Caco-2 (cell line): ENCODE measurements around the gene TSHZ2. TPM values are rescaled to one million over a fixed set of nuclear protein-coding genes. Genes with fewer than 3 reads are reported as not detected.

Experiments used
- BruUV-seq: library from RNA; stranded (reverse); fragments of 400-500 nt; replicated peaks from 2 replicates; lab custom pipeline; 2021; lab: Mats Ljungman, UMichigan
- CTCF ChIA-PET: fragments of 300-600 bp; sonication (Branson Sonifier 250); formaldehyde crosslinking; loops from one replicate; lab custom pipeline; 2022; ENCODE audit warnings: antibody characterized with exemption; lab: Charles Lee
- POLR2A ChIA-PET: fragments of 300-600 bp; sonication (Branson Sonifier 250); formaldehyde crosslinking; loops from one replicate; lab custom pipeline; 2022; ENCODE audit warnings: antibody characterized with exemption; lab: Charles Lee
- DNase-seq, 2 experiments: peaks; one replicate each; pipeline versions ENCODE4 v3.0.0 to v3.0.0-alpha.2; 2020 to 2022
- H3K27me3 ChIP-seq: replicated peaks from 2 replicates; pipeline ENCODE4 v1.6.0; 2011; ENCODE audit warnings: low read length; ENCODE audit not compliant: control insufficient read depth, insufficient read depth
- H3K36me3 ChIP-seq: 2 replicates; pipeline ENCODE4 v1.5.1; 2011; ENCODE audit warnings: low read length; ENCODE audit not compliant: control insufficient read depth, insufficient read depth
- H3K4me1 ChIP-seq: fragments of 250-450 bp; sonication (Bioruptor Pico); 2 replicates; pipeline ENCODE4 v1.5.1; 2020; ENCODE audit warnings: mild to moderate bottlenecking
- H3K4me3 ChIP-seq: 2 replicates; pipeline ENCODE4 v1.5.1; 2011; ENCODE audit warnings: low read depth, mild to moderate bottlenecking, control low read depth, low read length
- H3K9me3 ChIP-seq: fragments of 250-450 bp; sonication (Bioruptor Pico); 2 replicates; pipeline ENCODE4 v1.5.1; 2020; ENCODE audit warnings: mild to moderate bottlenecking, moderate library complexity
- H3K27ac Mint-ChIP-seq: one replicate; pipeline ENCODE4 v1.8.0; 2022; ENCODE audit warnings: mixed read lengths; ENCODE audit not compliant: unreplicated experiment
- H3K27me3 Mint-ChIP-seq: one replicate; pipeline ENCODE4 v1.8.0; 2022; ENCODE audit warnings: mixed read lengths; ENCODE audit not compliant: insufficient read depth, unreplicated experiment
- H3K36me3 Mint-ChIP-seq: one replicate; pipeline ENCODE4 v1.8.0; 2022; ENCODE audit warnings: mild to moderate bottlenecking, mixed read lengths; ENCODE audit not compliant: insufficient read depth, unreplicated experiment
- H3K4me1 Mint-ChIP-seq: one replicate; pipeline ENCODE4 v1.8.0; 2022; ENCODE audit warnings: low read depth, mixed read lengths; ENCODE audit not compliant: unreplicated experiment
- H3K4me3 Mint-ChIP-seq: one replicate; pipeline ENCODE4 v1.8.0; 2022; ENCODE audit warnings: mild to moderate bottlenecking, moderate library complexity, mixed read lengths; ENCODE audit not compliant: unreplicated experiment
- H3K9me3 Mint-ChIP-seq: one replicate; pipeline ENCODE4 v1.8.0; 2022; ENCODE audit warnings: mixed read lengths; ENCODE audit not compliant: unreplicated experiment
- CTCF ChIP-seq, 2 experiments: fragments of 200-600 bp in 1 of 2; IDR thresholded peaks; 1 replicate in 1 of 2; 2 replicates in 1 of 2; pipeline versions ENCODE4 v1.5.1 to v1.8.0; 2011 to 2022; ENCODE audit warnings: antibody characterized with exemption in 1 of 2, control low read depth in 1 of 2, inconsistent platforms in 1 of 2, low read depth in 1 of 2, low read length in 1 of 2, mild to moderate bottlenecking in 1 of 2, moderate library complexity in 1 of 2; ENCODE audit not compliant: insufficient read depth in 1 of 2, severe bottlenecking in 1 of 2, unreplicated experiment in 1 of 2
- intact Hi-C: fragments of 100-400 bp; cut with micrococcal nuclease; formaldehyde crosslinking; loops from one replicate; pipeline ENCODE4 v1.10.0; 2022; ENCODE audit not compliant: unreplicated experiment
- total RNA-seq: library from RNA; stranded (reverse); gene quantifications from 2 replicates; pipeline ENCODE4 v1.2.3, GENCODE V29; 2022

Gene TSHZ2
- total RNA-seq, 1 experiment from 2014 or later: 0.07 TPM

DNA sequence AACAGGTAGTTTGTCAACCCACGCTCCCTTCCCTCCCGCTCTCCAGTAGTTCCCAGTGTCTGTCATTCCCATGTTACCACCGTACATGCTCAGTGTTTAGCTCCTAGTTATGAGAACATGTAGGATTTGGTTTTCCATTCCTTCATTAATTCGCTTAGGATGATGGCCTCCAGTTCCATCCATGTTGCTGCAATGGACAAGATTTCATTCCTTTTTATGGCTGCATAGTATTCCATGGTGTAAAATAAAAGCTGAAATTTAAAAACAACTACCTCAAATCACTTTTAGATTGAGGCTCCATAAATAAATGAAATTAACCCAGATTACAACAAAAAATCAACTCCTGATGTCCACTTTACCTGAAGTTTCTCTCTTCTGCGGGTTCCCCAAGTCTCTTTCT lies 430.9 kb downstream of the TSHZ2 start:
- Mint-ChIP-seq H3K9me3 (no peaks in the 10 kb centered on the region), H3K27me3 (peaks cover 21% of the 10 kb centered on the region)

GRCh38 chr20:53405139-53405538 lies 433.0 kb downstream of the TSHZ2 start:
- Histone ChIP-seq H3K4me3 (no peak overlapping the region), H3K9me3 (no peaks in the 10 kb centered on the region), H3K27me3 (no peaks in the 10 kb centered on the region; the same call in 1 of the 2 replicates), H3K36me3 (no peaks in the 10 kb centered on the region), H3K4me1 (no peaks in the 10 kb centered on the region)
- H3K4me3 Mint-ChIP-seq: no peak overlapping the region
- no peak for TF ChIP-seq CTCF (IDR thresholded peaks at IDR 0.05; ENCODE audit: insufficient read depth in 1 of 2, low read depth in 1 of 2, low read length in 1 of 2, severe bottlenecking in 1 of 2, unreplicated experiment in 1 of 2)
- no peaks in the 10 kb centered on the region for H3K4me1 Mint-ChIP-seq
- ChIA-PET POLR2A (no interaction called here), CTCF (interaction anchor here (0.6 kb wide), 1 partner anchor 28 kb away, joined by 6 read pairs; no protein-coding TSS in a partner anchor)
- H3K27ac Mint-ChIP-seq: no peak overlapping the region
- DNase-seq: no peak
- no peaks in the 10 kb centered on the region for H3K9me3 Mint-ChIP-seq
- H3K36me3 Mint-ChIP-seq: no peaks in the 10 kb centered on the region
- peaks cover 21% of the 10 kb centered on the region for H3K27me3 Mint-ChIP-seq
- intact Hi-C loops: no loop called here
- no TSS peak for BruUV-seq

More for the DNA sequence above, 430.9 kb downstream of the TSHZ2 start:
- no peaks in the 10 kb centered on the region for H3K27me3 ChIP-seq
- no peak overlapping the region for H3K4me3 ChIP-seq
- CTCF ChIA-PET: no interaction called here
- DNase-seq: no peak
- intact Hi-C loops: no loop called here
- no peaks in the 10 kb centered on the region for H3K4me1 ChIP-seq
- Mint-ChIP-seq H3K36me3 (no peaks in the 10 kb centered on the region), H3K4me3 (no peak overlapping the region), H3K27ac (no peak overlapping the region), H3K4me1 (no peaks in the 10 kb centered on the region)
- POLR2A ChIA-PET: no interaction called here
- H3K9me3 ChIP-seq: no peaks in the 10 kb centered on the region
- no peaks in the 10 kb centered on the region for H3K36me3 ChIP-seq
- BruUV-seq: no TSS peak
- no peak for TF ChIP-seq CTCF (IDR thresholded peaks at IDR 0.05; ENCODE audit: insufficient read depth in 1 of 2, low read depth in 1 of 2, low read length in 1 of 2, severe bottlenecking in 1 of 2, unreplicated experiment in 1 of 2)

DNA sequence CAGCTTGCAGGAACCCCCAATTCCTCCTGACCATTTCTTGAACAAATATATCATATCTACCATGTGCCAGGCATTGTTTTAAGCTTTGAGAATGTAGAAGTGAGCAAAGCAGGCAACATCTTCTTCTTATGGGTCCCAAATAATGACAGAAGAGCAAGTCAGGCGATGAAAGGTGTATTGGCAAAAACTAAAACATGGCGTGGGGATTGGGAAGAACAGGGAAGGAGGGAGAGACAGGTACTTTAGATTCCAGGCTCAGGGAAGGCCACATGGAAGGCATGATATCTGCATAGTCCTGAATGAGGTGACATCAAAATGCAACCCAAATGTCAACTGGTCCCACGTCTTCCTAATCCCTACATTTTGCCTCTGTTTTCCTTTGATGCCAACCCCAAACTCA lies 434.4 kb downstream of the TSHZ2 start:
- intact Hi-C loops: no loop called here
- Histone ChIP-seq H3K4me1 (no peaks in the 10 kb centered on the region), H3K36me3 (no peaks in the 10 kb centered on the region), H3K27me3 (no peaks in the 10 kb centered on the region; the same call in 1 of the 2 replicates), H3K4me3 (no peak overlapping the region), H3K9me3 (no peaks in the 10 kb centered on the region)
- CTCF ChIA-PET: interaction anchor here (0.9 kb wide), 1 partner anchor 141 kb away, joined by 4 read pairs; no protein-coding TSS in a partner anchor
- POLR2A ChIA-PET: no interaction called here
- no peak for DNase-seq
- Mint-ChIP-seq H3K9me3 (no peaks in the 10 kb centered on the region), H3K27ac (no peak overlapping the region), H3K4me1 (no peaks in the 10 kb centered on the region), H3K36me3 (no peaks in the 10 kb centered on the region), H3K4me3 (no peak overlapping the region), H3K27me3 (peaks cover 15% of the 10 kb centered on the region)
- TF ChIP-seq CTCF (IDR thresholded peaks at IDR 0.05; ENCODE audit: insufficient read depth in 1 of 2, low read depth in 1 of 2, low read length in 1 of 2, severe bottlenecking in 1 of 2, unreplicated experiment in 1 of 2): no peak
- no TSS peak for BruUV-seq
